Nucleus accumbens (tissue), 56 donors: Measurements from ENCODE around the gene PGPEP1.

Source experiments
- DNase-seq, 56 donors: peaks; one replicate each; lab custom pipeline; 2025; lab: John Stamatoyannopoulos, UW

The PGPEP1 gene

GRCh38 chr19:18340190-18340989 lies at the start of gene PGPEP1:
PGPEP1 (plus strand) TSS chr19:18340598; CDS start chr19:18340682, 84 bp downstream.
- DNase-seq = peak in 52 of 56 donors; percentile 6 to 83 (median 46)

GRCh38 chr19:18291019-18291524 lies 49.3 kb upstream of the PGPEP1 start:
- peak in 3 of 56 donors; percentile 22 to 49 (median 49) for DNase-seq

- DNase-seq = peak in 54 of 56 donors; percentile 27 to 85 (median 67)
Measured at GRCh38 chr19:18291590-18292461, 48.6 kb upstream of the PGPEP1 start.

GRCh38 chr19:18292462-18292809 lies 48.0 kb upstream of the PGPEP1 start:
- peak in 1 of 56 donors; percentile 26 for DNase-seq

GRCh38 chr19:18292810-18293641 lies 47.4 kb upstream of the PGPEP1 start:
- peak in 50 of 56 donors; percentile 13 to 81 (median 49) for DNase-seq

GRCh38 chr19:18293642-18294466 lies 46.5 kb upstream of the PGPEP1 start:
- peak in 3 of 56 donors; percentile 6 to 33 (median 30) for DNase-seq

- peak in 45 of 56 donors; percentile 8 to 86 (median 54) for DNase-seq
Measured at GRCh38 chr19:18294467-18294864, 45.9 kb upstream of the PGPEP1 start.

GRCh38 chr19:18295034-18295451 lies 45.4 kb upstream of the PGPEP1 start:
- no peak for DNase-seq

GRCh38 chr19:18297308-18297707 lies 43.1 kb upstream of the PGPEP1 start:
- DNase-seq = no peak

GRCh38 chr19:18298601-18299000 lies 41.8 kb upstream of the PGPEP1 start:
- DNase-seq = no peak

GRCh38 chr19:18299654-18300053 lies 40.7 kb upstream of the PGPEP1 start:
- DNase-seq = no peak

GRCh38 chr19:18300930-18301717 lies 39.3 kb upstream of the PGPEP1 start:
- DNase-seq = peak in 1 of 56 donors; percentile 47

GRCh38 chr19:18301718-18302111 lies 38.7 kb upstream of the PGPEP1 start:
- no peak for DNase-seq

- peak in 6 of 56 donors; percentile 29 to 75 (median 50) for DNase-seq
Measured at GRCh38 chr19:18304208-18304457, 36.3 kb upstream of the PGPEP1 start.

GRCh38 chr19:18304458-18305310 lies 35.7 kb upstream of the PGPEP1 start:
- peak in 55 of 56 donors; percentile 32 to 92 (median 73) for DNase-seq

- DNase-seq = no peak
Measured at GRCh38 chr19:18306209-18306887, 34.0 kb upstream of the PGPEP1 start.

GRCh38 chr19:18306888-18307260 lies 33.5 kb upstream of the PGPEP1 start:
- peak in 11 of 56 donors; percentile 7 to 53 (median 17) for DNase-seq
